H9 (cell line): Measurements from ENCODE around the gene LMTK3. TPM values are rescaled to one million over a fixed set of nuclear protein-coding genes. Genes with fewer than 3 reads are reported as not detected.

Source experiments
- DNase-seq: peaks from one replicate; pipeline ENCODE4 v3.0.0-alpha.2; 2017
- H2AFZ ChIP-seq: one replicate; pipeline ENCODE4 v1.6.1; 2013; ENCODE audit warnings: mild to moderate bottlenecking, low read length, control low read depth, moderate library complexity
- H2AK5ac ChIP-seq: 2 replicates; pipeline ENCODE4 v1.6.1; 2013; ENCODE audit warnings: low read length, control low read depth, mixed read lengths; ENCODE audit not compliant: insufficient read length
- H2BK120ac ChIP-seq: one replicate; pipeline ENCODE4 v1.6.1; 2013; ENCODE audit warnings: low read depth, mild to moderate bottlenecking, low read length, control low read depth, inconsistent platforms; ENCODE audit not compliant: poor library complexity, severe bottlenecking
- H2BK12ac ChIP-seq: 2 replicates; pipeline ENCODE4 v1.6.1; 2013; ENCODE audit warnings: low read length, control low read depth, mixed read lengths, low read depth; ENCODE audit not compliant: insufficient read length
- H2BK15ac ChIP-seq: 2 replicates; pipeline ENCODE4 v1.6.1; 2013; ENCODE audit warnings: low read depth, low read length, control low read depth
- H2BK20ac ChIP-seq: one replicate; pipeline ENCODE4 v1.6.1; 2013; ENCODE audit warnings: low read depth, mild to moderate bottlenecking, low read length, control low read depth, inconsistent platforms; ENCODE audit not compliant: poor library complexity, severe bottlenecking
- H2BK5ac ChIP-seq: 2 replicates; pipeline ENCODE4 v1.6.1; 2013; ENCODE audit warnings: low read length, control low read depth, mixed read lengths; ENCODE audit not compliant: insufficient read length
- H3K14ac ChIP-seq: 2 replicates; pipeline ENCODE4 v1.6.1; 2013; ENCODE audit warnings: low read length, control low read depth; ENCODE audit not compliant: insufficient read depth
- H3K18ac ChIP-seq: 2 replicates; pipeline ENCODE4 v1.6.1; 2013; ENCODE audit warnings: low read depth, mild to moderate bottlenecking, mixed read lengths, low read length, control low read depth; ENCODE audit not compliant: insufficient read length
- H3K23ac ChIP-seq: 2 replicates; pipeline ENCODE4 v1.6.1; 2013; ENCODE audit warnings: low read length, control low read depth, mixed read lengths, low read depth; ENCODE audit not compliant: insufficient read length
- H3K23me2 ChIP-seq: 2 replicates; pipeline ENCODE4 v1.6.1; 2013; ENCODE audit warnings: low read depth, mild to moderate bottlenecking, mixed read lengths, low read length, control low read depth; ENCODE audit not compliant: insufficient read length, poor library complexity, severe bottlenecking
- H3K27ac ChIP-seq: 2 replicates; pipeline ENCODE4 v1.5.1; 2013; ENCODE audit warnings: low read length, control low read depth, mixed read lengths, low read depth; ENCODE audit not compliant: insufficient read length
- H3K27me3 ChIP-seq: 2 replicates; pipeline ENCODE4 v1.6.1; 2013; ENCODE audit warnings: low read length, control low read depth, inconsistent platforms; ENCODE audit not compliant: insufficient read depth
- H3K4ac ChIP-seq: 2 replicates; pipeline ENCODE4 v1.6.1; 2013; ENCODE audit warnings: low read depth, mild to moderate bottlenecking, control low read depth, inconsistent platforms, low read length, moderate library complexity
- H3K4me1 ChIP-seq: 2 replicates; pipeline ENCODE4 v1.6.1; 2013; ENCODE audit warnings: low read length, control low read depth, inconsistent platforms; ENCODE audit not compliant: insufficient read depth
- H3K4me2 ChIP-seq: 2 replicates; pipeline ENCODE4 v1.6.1; 2013; ENCODE audit warnings: low read length, control low read depth, mixed read lengths; ENCODE audit not compliant: insufficient read length, insufficient read depth
- H3K56ac ChIP-seq: 2 replicates; pipeline ENCODE4 v1.6.1; 2013; ENCODE audit warnings: low read depth, mild to moderate bottlenecking, mixed read lengths, low read length, control low read depth; ENCODE audit not compliant: insufficient read length
- H3K79me1 ChIP-seq: 2 replicates; pipeline ENCODE4 v1.6.1; 2013; ENCODE audit warnings: low read depth, mild to moderate bottlenecking, moderate library complexity, low read length, control low read depth, inconsistent platforms; ENCODE audit not compliant: insufficient read depth, poor library complexity, severe bottlenecking
- H3K79me2 ChIP-seq: 2 replicates; pipeline ENCODE4 v1.6.1; 2013; ENCODE audit warnings: low read length, control low read depth, inconsistent platforms; ENCODE audit not compliant: insufficient read depth
- H3K9ac ChIP-seq: 2 replicates; pipeline ENCODE4 v1.6.1; 2013; ENCODE audit warnings: low read length, control low read depth, mixed read lengths; ENCODE audit not compliant: insufficient read length; ENCODE audit errors: extremely low read depth
- H3K9me3 ChIP-seq: one replicate; pipeline ENCODE4 v1.6.1; 2013; ENCODE audit warnings: low read depth, low read length, inconsistent platforms; ENCODE audit not compliant: control insufficient read depth
- H3T11ph ChIP-seq: one replicate; pipeline ENCODE4 v1.6.1; 2013; ENCODE audit warnings: mild to moderate bottlenecking, low read length, control low read depth, inconsistent platforms
- H4K20me1 ChIP-seq: one replicate; pipeline ENCODE4 v1.6.1; 2013; ENCODE audit not compliant: control insufficient read depth, insufficient read length, insufficient read depth
- H4K5ac ChIP-seq: 2 replicates; pipeline ENCODE4 v1.6.1; 2013; ENCODE audit warnings: low read depth, mild to moderate bottlenecking, mixed read lengths, low read length, control low read depth; ENCODE audit not compliant: insufficient read length
- H4K8ac ChIP-seq: replicated peaks from 2 replicates; pipeline ENCODE4 v1.6.1; 2013; ENCODE audit warnings: low read length, control low read depth, mixed read lengths, low read depth; ENCODE audit not compliant: insufficient read length
- H4K91ac ChIP-seq: 2 replicates; pipeline ENCODE4 v1.6.1; 2013; ENCODE audit warnings: low read depth, mild to moderate bottlenecking, moderate library complexity, mixed read lengths, low read length, control low read depth; ENCODE audit not compliant: insufficient read length
- H3K27ac Mint-ChIP-seq, 3 experiments: 2 replicates in 2 of 3; 3 replicates in 1 of 3; pipeline ENCODE4 v1.8.0; 2020 to 2021; ENCODE audit warnings: mixed read lengths in 3 of 3, mild to moderate bottlenecking in 1 of 3, moderate library complexity in 1 of 3
- H3K27me3 Mint-ChIP-seq: 2 replicates; pipeline ENCODE4 v1.8.0; 2021; ENCODE audit warnings: low read depth, mild to moderate bottlenecking, moderate library complexity, mixed read lengths
- H3K36me3 Mint-ChIP-seq, 3 experiments: 2 replicates in 2 of 3; 3 replicates in 1 of 3; pipeline ENCODE4 v1.8.0; 2020 to 2021; ENCODE audit warnings: low read depth in 3 of 3, mixed read lengths in 3 of 3; ENCODE audit not compliant: insufficient read depth in 1 of 3
- H3K4me1 Mint-ChIP-seq, 2 experiments: 2 replicates each; pipeline ENCODE4 v1.8.0; 2020; ENCODE audit warnings: mixed read lengths in 2 of 2
- H3K4me3 Mint-ChIP-seq, 2 experiments: 2 replicates in 1 of 2; 3 replicates in 1 of 2; pipeline ENCODE4 v1.8.0; 2020 to 2021; ENCODE audit warnings: mild to moderate bottlenecking in 2 of 2, mixed read lengths in 2 of 2, moderate library complexity in 1 of 2
- H3K9me3 Mint-ChIP-seq, 2 experiments: 2 replicates in 1 of 2; 3 replicates in 1 of 2; pipeline ENCODE4 v1.8.0; 2020; ENCODE audit warnings: mild to moderate bottlenecking in 2 of 2, mixed read lengths in 2 of 2, moderate library complexity in 1 of 2
- WGBS: extraction: QIAGEN DNeasy Blood & Tissue Kit; methylation state at CpG from one replicate; pipeline ENCODE4 v1.1.7; 2013; ENCODE audit warnings: missing lambda C conversion rate, low lambda C conversion rate, mixed read lengths; ENCODE audit not compliant: insufficient read length; ENCODE audit errors: extremely low coverage; 5-methylcytosine and 5-hydroxymethylcytosine counted together
- total RNA-seq: library from RNA; stranded (reverse); gene quantifications from 2 replicates; pipeline ENCODE4 v1.2.1, GENCODE V29; 2021
- TF ChIP-seq, protein P1 (sequence below): fragments of 200-600 bp; sonication (generic); conservative IDR thresholded peaks from 3 replicates; pipeline ENCODE4 v1.8.0; 2021; ENCODE audit warnings: antibody characterized with exemption, mild to moderate bottlenecking

Gene LMTK3
- total RNA-seq, 1 experiment from 2014 or later = 14.4 TPM

DNA sequence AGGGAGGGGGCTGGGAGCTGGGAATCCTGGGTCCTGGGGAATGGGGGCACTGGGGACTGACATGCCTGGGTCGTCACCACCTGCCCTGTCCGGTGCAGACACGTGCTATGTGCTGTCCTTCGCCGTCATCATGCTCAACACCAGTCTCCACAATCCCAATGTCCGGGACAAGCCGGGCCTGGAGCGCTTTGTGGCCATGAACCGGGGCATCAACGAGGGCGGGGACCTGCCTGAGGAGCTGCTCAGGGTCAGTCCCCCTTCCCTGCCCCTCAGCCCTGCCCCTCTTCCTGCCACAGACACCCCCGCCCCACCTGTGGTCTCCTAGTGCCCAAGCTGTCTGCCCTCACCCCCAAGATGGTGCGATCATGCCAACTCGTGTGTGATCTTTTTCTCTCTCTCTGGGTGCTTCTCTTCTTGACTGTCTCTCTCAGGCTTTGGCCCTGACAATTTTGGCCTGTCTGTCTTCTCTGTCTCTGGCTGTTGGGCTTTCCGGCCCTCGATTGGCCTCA lies 37.5 kb downstream of the LMTK3 start:
- Mint-ChIP-seq H3K9me3 (no peaks in the 10 kb centered on the region; a peak in 1 of 5 replicates), H3K4me3 (no peak overlapping the region), H3K27ac (no peak overlapping the region; a peak in 2 of 7 replicates), H3K27me3 (no peaks in the 10 kb centered on the region), H3K36me3 (peaks cover 52 to 78% (median 68%) of the 10 kb centered on the region in 3 experiments), H3K4me1 (peaks cover 0 to 9% of the 10 kb centered on the region in 2 experiments)
- Histone ChIP-seq H2AK5ac (no peak overlapping the region), H3K23ac (no peak overlapping the region), H4K20me1 (no peaks in the 10 kb centered on the region), H3K23me2 (no peaks in the 10 kb centered on the region), H3K79me1 (peaks cover 2% of the 10 kb centered on the region), H2BK5ac (no peak overlapping the region), H3T11ph (no peak overlapping the region), H3K79me2 (no peaks in the 10 kb centered on the region; the same call in 1 of the 2 replicates), H4K5ac (no peak overlapping the region), H2BK12ac (no peak overlapping the region), H2BK15ac (no peak overlapping the region), H3K18ac (no peak overlapping the region), H3K27ac (no peak overlapping the region), H2BK20ac (no peak overlapping the region), H2AFZ (no peak overlapping the region), H4K91ac (no peak overlapping the region), H3K4ac (no peak overlapping the region), H4K8ac (no peak overlapping the region), H3K4me1 (no peaks in the 10 kb centered on the region), H2BK120ac (no peak overlapping the region), H3K9me3 (no peaks in the 10 kb centered on the region), H3K9ac (no peak overlapping the region), H3K27me3 (no peaks in the 10 kb centered on the region), H3K4me2 (no peak overlapping the region), H3K14ac (no peak overlapping the region; the same call in 1 of the 2 replicates), H3K56ac (no peak overlapping the region)
- DNase-seq = no peak
- WGBS = no CpG with 5 or more reads among the region's 16 CpGs
- TF ChIP-seq, protein P1, sequence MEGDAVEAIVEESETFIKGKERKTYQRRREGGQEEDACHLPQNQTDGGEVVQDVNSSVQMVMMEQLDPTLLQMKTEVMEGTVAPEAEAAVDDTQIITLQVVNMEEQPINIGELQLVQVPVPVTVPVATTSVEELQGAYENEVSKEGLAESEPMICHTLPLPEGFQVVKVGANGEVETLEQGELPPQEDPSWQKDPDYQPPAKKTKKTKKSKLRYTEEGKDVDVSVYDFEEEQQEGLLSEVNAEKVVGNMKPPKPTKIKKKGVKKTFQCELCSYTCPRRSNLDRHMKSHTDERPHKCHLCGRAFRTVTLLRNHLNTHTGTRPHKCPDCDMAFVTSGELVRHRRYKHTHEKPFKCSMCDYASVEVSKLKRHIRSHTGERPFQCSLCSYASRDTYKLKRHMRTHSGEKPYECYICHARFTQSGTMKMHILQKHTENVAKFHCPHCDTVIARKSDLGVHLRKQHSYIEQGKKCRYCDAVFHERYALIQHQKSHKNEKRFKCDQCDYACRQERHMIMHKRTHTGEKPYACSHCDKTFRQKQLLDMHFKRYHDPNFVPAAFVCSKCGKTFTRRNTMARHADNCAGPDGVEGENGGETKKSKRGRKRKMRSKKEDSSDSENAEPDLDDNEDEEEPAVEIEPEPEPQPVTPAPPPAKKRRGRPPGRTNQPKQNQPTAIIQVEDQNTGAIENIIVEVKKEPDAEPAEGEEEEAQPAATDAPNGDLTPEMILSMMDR = no peak
